ENCODE data around the gene RER1. TPM values are rescaled to one million over a fixed set of nuclear protein-coding genes. Genes with fewer than 3 reads are reported as not detected.

Gene RER1
- total RNA-seq, 1 experiment from 2014 or later: 79.8 TPM

DNA sequence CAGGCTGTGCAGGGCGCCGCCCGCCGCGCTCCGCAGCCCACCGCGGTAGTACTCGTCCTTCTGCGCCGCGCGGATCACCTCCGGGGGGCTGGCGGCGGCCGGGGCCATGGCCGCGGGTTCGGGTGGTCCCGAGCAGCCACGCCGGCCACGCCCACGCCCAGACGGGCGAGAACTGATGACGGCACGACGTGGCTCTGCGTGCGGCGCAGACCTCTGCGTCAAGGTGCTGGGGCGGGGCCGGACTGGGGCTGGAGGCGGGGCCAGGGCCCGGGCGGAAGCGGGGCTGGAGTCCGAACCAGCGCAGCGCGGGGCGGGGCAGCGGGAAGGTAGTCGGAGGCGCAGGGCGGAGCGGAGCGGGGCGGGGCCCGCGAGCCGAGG is 20.7 kb downstream of the RER1 start, which contains the start of gene PEX10 (continued):
- TF ChIP-seq, protein P1, sequence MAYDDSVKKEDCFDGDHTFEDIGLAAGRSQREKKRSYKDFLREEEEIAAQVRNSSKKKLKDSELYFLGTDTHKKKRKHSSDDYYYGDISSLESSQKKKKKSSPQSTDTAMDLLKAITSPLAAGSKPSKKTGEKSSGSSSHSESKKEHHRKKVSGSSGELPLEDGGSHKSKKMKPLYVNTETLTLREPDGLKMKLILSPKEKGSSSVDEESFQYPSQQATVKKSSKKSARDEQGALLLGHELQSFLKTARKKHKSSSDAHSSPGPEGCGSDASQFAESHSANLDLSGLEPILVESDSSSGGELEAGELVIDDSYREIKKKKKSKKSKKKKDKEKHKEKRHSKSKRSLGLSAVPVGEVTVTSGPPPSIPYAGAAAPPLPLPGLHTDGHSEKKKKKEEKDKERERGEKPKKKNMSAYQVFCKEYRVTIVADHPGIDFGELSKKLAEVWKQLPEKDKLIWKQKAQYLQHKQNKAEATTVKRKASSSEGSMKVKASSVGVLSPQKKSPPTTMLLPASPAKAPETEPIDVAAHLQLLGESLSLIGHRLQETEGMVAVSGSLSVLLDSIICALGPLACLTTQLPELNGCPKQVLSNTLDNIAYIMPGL (CRISPR knock-in tag; IDR thresholded peaks at IDR 0.05): peak; percentile 44; the same call in 1 of the 2 replicates
- TF ChIP-seq ATF1 (CRISPR knock-in tag; IDR thresholded peaks at IDR 0.05) (peak; percentile 65; the same call in 1 of the 2 replicates), ESRRA (CRISPR knock-in tag; IDR thresholded peaks at IDR 0.05; ENCODE audit: borderline replicate concordance) (0 out of 2 replicates have a peak, but pooled peaks have one; percentile 77), ZNF232 (CRISPR knock-in tag; IDR thresholded peaks at IDR 0.05) (no peak), CREM (CRISPR knock-in tag; IDR thresholded peaks at IDR 0.05) (peak; percentile 99), HMGA2 (CRISPR knock-in tag; IDR thresholded peaks at IDR 0.05) (no peak), FOXK1 (CRISPR knock-in tag; IDR thresholded peaks at IDR 0.05) (peak; percentile 65), ZNF671 (CRISPR knock-in tag; IDR thresholded peaks at IDR 0.05) (no peak), ZBTB21 (CRISPR knock-in tag; IDR thresholded peaks at IDR 0.05; ENCODE audit: borderline replicate concordance) (0 out of 2 replicates have a peak, but pooled peaks have one; percentile 5), CBFB (CRISPR knock-in tag; IDR thresholded peaks at IDR 0.05; ENCODE audit: low read depth) (0 out of 2 replicates have a peak, but pooled peaks have one; percentile 73), SP1 (CRISPR knock-in tag; conservative IDR thresholded peaks at IDR 0.05) (peak; percentile 100), RORB (CRISPR knock-in tag; IDR thresholded peaks at IDR 0.05) (no peak)
- TF ChIP-seq, protein P2, sequence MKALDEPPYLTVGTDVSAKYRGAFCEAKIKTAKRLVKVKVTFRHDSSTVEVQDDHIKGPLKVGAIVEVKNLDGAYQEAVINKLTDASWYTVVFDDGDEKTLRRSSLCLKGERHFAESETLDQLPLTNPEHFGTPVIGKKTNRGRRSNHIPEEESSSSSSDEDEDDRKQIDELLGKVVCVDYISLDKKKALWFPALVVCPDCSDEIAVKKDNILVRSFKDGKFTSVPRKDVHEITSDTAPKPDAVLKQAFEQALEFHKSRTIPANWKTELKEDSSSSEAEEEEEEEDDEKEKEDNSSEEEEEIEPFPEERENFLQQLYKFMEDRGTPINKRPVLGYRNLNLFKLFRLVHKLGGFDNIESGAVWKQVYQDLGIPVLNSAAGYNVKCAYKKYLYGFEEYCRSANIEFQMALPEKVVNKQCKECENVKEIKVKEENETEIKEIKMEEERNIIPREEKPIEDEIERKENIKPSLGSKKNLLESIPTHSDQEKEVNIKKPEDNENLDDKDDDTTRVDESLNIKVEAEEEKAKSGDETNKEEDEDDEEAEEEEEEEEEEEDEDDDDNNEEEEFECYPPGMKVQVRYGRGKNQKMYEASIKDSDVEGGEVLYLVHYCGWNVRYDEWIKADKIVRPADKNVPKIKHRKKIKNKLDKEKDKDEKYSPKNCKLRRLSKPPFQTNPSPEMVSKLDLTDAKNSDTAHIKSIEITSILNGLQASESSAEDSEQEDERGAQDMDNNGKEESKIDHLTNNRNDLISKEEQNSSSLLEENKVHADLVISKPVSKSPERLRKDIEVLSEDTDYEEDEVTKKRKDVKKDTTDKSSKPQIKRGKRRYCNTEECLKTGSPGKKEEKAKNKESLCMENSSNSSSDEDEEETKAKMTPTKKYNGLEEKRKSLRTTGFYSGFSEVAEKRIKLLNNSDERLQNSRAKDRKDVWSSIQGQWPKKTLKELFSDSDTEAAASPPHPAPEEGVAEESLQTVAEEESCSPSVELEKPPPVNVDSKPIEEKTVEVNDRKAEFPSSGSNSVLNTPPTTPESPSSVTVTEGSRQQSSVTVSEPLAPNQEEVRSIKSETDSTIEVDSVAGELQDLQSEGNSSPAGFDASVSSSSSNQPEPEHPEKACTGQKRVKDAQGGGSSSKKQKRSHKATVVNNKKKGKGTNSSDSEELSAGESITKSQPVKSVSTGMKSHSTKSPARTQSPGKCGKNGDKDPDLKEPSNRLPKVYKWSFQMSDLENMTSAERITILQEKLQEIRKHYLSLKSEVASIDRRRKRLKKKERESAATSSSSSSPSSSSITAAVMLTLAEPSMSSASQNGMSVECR (CRISPR knock-in tag; IDR thresholded peaks at IDR 0.05; ENCODE audit: borderline replicate concordance): peak; percentile 25; the same call in 1 of the 2 replicates
- TF ChIP-seq, protein P3, sequence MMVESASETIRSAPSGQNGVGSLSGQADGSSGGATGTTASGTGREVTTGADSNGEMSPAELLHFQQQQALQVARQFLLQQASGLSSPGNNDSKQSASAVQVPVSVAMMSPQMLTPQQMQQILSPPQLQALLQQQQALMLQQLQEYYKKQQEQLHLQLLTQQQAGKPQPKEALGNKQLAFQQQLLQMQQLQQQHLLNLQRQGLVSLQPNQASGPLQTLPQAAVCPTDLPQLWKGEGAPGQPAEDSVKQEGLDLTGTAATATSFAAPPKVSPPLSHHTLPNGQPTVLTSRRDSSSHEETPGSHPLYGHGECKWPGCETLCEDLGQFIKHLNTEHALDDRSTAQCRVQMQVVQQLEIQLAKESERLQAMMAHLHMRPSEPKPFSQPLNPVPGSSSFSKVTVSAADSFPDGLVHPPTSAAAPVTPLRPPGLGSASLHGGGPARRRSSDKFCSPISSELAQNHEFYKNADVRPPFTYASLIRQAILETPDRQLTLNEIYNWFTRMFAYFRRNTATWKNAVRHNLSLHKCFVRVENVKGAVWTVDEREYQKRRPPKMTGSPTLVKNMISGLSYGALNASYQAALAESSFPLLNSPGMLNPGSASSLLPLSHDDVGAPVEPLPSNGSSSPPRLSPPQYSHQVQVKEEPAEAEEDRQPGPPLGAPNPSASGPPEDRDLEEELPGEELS (CRISPR knock-in tag; IDR thresholded peaks at IDR 0.05): peak; percentile 11; the same call in 1 of the 2 replicates
- TF ChIP-seq, protein P4, sequence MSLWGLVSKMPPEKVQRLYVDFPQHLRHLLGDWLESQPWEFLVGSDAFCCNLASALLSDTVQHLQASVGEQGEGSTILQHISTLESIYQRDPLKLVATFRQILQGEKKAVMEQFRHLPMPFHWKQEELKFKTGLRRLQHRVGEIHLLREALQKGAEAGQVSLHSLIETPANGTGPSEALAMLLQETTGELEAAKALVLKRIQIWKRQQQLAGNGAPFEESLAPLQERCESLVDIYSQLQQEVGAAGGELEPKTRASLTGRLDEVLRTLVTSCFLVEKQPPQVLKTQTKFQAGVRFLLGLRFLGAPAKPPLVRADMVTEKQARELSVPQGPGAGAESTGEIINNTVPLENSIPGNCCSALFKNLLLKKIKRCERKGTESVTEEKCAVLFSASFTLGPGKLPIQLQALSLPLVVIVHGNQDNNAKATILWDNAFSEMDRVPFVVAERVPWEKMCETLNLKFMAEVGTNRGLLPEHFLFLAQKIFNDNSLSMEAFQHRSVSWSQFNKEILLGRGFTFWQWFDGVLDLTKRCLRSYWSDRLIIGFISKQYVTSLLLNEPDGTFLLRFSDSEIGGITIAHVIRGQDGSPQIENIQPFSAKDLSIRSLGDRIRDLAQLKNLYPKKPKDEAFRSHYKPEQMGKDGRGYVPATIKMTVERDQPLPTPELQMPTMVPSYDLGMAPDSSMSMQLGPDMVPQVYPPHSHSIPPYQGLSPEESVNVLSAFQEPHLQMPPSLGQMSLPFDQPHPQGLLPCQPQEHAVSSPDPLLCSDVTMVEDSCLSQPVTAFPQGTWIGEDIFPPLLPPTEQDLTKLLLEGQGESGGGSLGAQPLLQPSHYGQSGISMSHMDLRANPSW (CRISPR knock-in tag; conservative IDR thresholded peaks at IDR 0.05; ENCODE audit: low read depth): no peak

Measured in WTC11 (cell line).